ENCODE measurements around the gene VAMP7.

DNA sequence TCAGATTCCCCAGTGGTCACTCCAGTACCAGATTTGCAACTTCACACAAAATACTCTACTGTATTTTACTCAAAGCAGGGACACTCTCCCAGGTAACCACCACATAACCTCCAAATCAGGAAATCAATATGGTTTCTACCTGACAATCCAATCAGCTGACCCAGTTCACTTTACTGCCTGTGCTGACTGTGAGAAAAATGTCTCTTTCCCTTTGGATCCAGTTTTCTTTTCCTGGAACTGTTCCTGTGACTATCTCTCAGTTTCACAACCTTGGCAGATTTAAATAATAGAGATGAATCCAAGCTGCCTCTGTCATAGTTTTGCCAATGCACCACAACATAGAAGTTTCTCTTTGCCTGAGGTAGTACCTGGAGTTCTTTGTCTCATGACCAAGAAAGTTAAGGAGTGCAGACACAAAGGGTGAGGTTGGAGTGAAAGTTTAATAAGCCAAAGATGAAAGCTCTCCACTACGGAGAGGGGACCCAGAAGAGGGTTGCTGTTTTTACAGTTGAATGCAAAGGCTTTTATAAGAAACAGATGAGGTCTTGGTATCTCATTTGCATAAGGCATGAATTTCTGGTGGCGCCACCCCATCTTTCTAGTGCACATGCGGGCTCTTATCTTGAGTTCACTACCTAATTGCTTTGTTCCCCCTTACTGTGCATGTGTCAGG lies 86.6 kb downstream of the VAMP7 start:
- TF ChIP-seq, protein P1, sequence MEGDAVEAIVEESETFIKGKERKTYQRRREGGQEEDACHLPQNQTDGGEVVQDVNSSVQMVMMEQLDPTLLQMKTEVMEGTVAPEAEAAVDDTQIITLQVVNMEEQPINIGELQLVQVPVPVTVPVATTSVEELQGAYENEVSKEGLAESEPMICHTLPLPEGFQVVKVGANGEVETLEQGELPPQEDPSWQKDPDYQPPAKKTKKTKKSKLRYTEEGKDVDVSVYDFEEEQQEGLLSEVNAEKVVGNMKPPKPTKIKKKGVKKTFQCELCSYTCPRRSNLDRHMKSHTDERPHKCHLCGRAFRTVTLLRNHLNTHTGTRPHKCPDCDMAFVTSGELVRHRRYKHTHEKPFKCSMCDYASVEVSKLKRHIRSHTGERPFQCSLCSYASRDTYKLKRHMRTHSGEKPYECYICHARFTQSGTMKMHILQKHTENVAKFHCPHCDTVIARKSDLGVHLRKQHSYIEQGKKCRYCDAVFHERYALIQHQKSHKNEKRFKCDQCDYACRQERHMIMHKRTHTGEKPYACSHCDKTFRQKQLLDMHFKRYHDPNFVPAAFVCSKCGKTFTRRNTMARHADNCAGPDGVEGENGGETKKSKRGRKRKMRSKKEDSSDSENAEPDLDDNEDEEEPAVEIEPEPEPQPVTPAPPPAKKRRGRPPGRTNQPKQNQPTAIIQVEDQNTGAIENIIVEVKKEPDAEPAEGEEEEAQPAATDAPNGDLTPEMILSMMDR (IDR thresholded peaks at IDR 0.05), result no peak
- TF ChIP-seq POLR2A (IDR thresholded peaks at IDR 0.05), result no peak

All from right lobe of liver (tissue), 4 donors.